Activated CD8-positive, alpha-beta T cell treated with anti-CD3 and anti-CD28 coated beads for 36 hours (primary cell): ENCODE measurements around the gene ASIP. TPM values are rescaled to one million over a fixed set of nuclear protein-coding genes. Genes with fewer than 3 reads are reported as not detected.
"Not testable (repeated sequence)": the region's sequence is repeated elsewhere in the genome, so short reads cannot be mapped to it uniquely, and the experiment has no call there.

Experiments
- ATAC-seq: fragments of 200-7000 bp; cut with Tn5 transposase; one replicate; pipeline ENCODE4 v1.10.0; 2021; ENCODE audit warnings: mild to moderate bottlenecking, moderate library complexity
- CTCF ChIA-PET: fragments of 350-600 bp; sonication (Branson Sonifier 250); formaldehyde crosslinking; loops from one replicate; lab custom pipeline; 2021; ENCODE audit warnings: antibody characterized with exemption; lab: Charles Lee
- POLR2A ChIA-PET: fragments of 350-600 bp; sonication (Branson Sonifier 250); formaldehyde crosslinking; loops from one replicate; lab custom pipeline; 2021; ENCODE audit warnings: antibody characterized with exemption; lab: Charles Lee
- DNase-seq: peaks from one replicate; pipeline ENCODE4 v3.0.0-alpha.2; 2020
- H3K27ac Mint-ChIP-seq: one replicate; pipeline ENCODE4 v1.8.0; 2021; ENCODE audit warnings: mild to moderate bottlenecking, mixed read lengths
- H3K27me3 Mint-ChIP-seq: one replicate; pipeline ENCODE4 v1.8.0; 2021; ENCODE audit warnings: mixed read lengths
- H3K36me3 Mint-ChIP-seq: one replicate; pipeline ENCODE4 v1.8.0; 2021; ENCODE audit warnings: low read depth, mixed read lengths
- H3K4me1 Mint-ChIP-seq: one replicate; pipeline ENCODE4 v1.8.0; 2021; ENCODE audit warnings: low read depth, mixed read lengths
- H3K4me3 Mint-ChIP-seq: one replicate; pipeline ENCODE4 v1.8.0; 2021; ENCODE audit warnings: mild to moderate bottlenecking, moderate library complexity, mixed read lengths
- H3K9me3 Mint-ChIP-seq: one replicate; pipeline ENCODE4 v1.8.0; 2021; ENCODE audit warnings: mixed read lengths
- intact Hi-C: fragments of 100-400 bp; cut with micrococcal nuclease; formaldehyde crosslinking; loops from one replicate; pipeline ENCODE4 v1.10.0; 2022
- total RNA-seq, 2 experiments: library from RNA; stranded (reverse); gene quantifications; one replicate each; pipeline ENCODE4 v1.2.3, GENCODE V29; 2021
- TF ChIP-seq, protein P1 (sequence below): fragments of 200-600 bp; IDR thresholded peaks from one replicate; pipeline ENCODE4 v1.8.0; 2022; ENCODE audit warnings: antibody characterized with exemption, mild to moderate bottlenecking

The ASIP gene
- total RNA-seq, 2 experiments from 2014 or later, result not detected

DNA sequence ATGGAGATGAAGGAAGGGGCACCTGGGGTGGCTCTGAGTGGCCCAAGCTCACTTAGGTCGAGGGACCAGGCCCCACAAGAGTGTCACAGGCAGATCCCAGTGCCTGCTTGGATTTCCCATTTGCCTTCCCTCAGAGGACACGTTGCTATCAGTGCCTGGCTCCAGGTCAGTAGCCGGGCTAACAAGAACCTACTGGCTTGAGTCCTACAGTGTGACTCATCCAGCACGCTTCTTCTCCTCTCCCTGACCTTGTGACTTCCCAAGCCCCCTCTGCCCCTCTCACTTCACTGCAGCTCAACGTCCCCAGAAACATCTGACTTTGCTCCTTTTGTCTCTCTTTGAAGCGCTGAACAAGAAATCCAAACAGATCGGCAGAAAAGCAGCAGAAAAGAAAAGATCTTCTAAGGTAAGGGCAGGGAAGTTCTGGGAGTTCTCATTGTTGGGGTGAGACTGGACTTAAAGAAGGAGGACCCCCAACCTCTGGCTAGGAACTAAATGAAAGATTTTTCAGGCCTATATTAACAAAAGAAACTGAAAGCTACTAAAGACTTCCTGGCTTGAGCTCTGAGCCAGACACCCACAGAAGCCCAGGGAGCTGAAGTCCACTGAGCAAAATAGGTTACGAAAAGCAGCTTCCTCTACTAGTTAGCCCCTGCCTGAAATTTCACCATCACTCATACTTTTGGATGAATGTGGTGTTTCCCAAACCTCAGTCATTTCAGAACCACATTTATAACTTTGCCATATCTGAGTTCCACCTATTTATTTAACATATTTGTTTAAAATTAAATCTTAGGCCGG lies 21.5 kb downstream of the ASIP start:
- no peak overlapping the region for H3K27ac Mint-ChIP-seq
- no peaks in the 10 kb centered on the region for H3K9me3 Mint-ChIP-seq
- TF ChIP-seq, protein P1, sequence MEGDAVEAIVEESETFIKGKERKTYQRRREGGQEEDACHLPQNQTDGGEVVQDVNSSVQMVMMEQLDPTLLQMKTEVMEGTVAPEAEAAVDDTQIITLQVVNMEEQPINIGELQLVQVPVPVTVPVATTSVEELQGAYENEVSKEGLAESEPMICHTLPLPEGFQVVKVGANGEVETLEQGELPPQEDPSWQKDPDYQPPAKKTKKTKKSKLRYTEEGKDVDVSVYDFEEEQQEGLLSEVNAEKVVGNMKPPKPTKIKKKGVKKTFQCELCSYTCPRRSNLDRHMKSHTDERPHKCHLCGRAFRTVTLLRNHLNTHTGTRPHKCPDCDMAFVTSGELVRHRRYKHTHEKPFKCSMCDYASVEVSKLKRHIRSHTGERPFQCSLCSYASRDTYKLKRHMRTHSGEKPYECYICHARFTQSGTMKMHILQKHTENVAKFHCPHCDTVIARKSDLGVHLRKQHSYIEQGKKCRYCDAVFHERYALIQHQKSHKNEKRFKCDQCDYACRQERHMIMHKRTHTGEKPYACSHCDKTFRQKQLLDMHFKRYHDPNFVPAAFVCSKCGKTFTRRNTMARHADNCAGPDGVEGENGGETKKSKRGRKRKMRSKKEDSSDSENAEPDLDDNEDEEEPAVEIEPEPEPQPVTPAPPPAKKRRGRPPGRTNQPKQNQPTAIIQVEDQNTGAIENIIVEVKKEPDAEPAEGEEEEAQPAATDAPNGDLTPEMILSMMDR, result no peak
- no peaks in the 10 kb centered on the region for H3K36me3 Mint-ChIP-seq
- ATAC-seq (no peak), DNase-seq (no peak)
- H3K4me3 Mint-ChIP-seq, result no peak overlapping the region
- ChIA-PET CTCF (interaction anchor here (0.9 kb wide), 2 partner anchors 72 kb away, joined by 3 to 4 read pairs; no protein-coding TSS in a partner anchor), POLR2A (interaction anchor here (0.6 kb wide), 1 partner anchor 29 kb away, joined by 3 read pairs; no protein-coding TSS in a partner anchor)
- no peaks in the 10 kb centered on the region for H3K4me1 Mint-ChIP-seq
- H3K27me3 Mint-ChIP-seq, result no peaks in the 10 kb centered on the region
- intact Hi-C loops, result no loop called here

DNA sequence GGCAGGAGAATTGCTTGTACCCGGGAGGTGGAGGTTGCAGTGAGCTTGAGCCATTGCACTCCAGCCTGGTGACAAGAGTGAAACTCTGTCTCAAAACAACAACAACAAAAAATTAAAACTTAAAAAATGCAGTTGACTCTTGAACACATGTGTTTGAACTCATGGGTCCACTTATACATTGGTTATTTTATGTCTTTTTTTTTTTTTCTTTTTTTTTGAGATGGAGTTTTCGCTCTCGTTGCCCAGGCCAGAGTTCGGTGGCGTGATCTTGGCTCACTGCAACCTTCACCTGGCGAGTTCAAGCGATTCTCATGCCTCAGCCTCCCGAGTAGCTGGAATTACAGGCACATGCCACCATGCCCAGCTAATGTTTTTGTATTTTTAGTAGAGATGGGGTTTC lies 22.2 kb downstream of the ASIP start:
- H3K9me3 Mint-ChIP-seq, DNase-seq, H3K36me3 Mint-ChIP-seq, intact Hi-C loops, ATAC-seq, H3K4me3 Mint-ChIP-seq, H3K27me3 Mint-ChIP-seq, H3K4me1 Mint-ChIP-seq, H3K27ac Mint-ChIP-seq: not testable (repeated sequence)
- POLR2A ChIA-PET, result interaction anchor here (0.6 kb wide), 3 partner anchors 28 to 142 kb away, joined by 3 read pairs; no protein-coding TSS in a partner anchor
- CTCF ChIA-PET, result interaction anchor here (0.9 kb wide), 1 partner anchor 73 kb away, joined by 4 read pairs; no protein-coding TSS in a partner anchor

DNA sequence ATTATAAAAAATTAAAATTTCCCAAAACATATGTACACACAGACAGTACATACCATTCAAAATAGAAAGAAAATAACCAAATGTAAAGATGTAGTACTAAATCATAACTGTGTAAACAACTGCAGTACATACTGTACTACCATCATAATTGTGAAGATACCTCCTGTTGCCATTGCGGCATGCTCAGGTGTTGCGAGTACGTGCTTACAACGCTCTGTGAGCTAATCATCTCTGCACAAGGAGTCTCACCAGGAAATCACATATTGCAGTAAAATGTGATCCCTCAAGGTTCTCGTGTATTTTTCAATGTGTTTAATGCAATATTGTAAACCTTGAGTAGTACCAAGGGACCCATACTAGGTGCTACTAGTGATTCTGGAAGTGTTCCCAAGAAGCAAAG lies 22.9 kb downstream of the ASIP start:
- DNase-seq (no peak), ATAC-seq (no peak)
- no peak overlapping the region for H3K4me3 Mint-ChIP-seq
- TF ChIP-seq, protein P1, result no peak
- H3K9me3 Mint-ChIP-seq, result no peaks in the 10 kb centered on the region
- peaks cover 5% of the 10 kb centered on the region for H3K36me3 Mint-ChIP-seq
- no peaks in the 10 kb centered on the region for H3K4me1 Mint-ChIP-seq
- intact Hi-C loops, result no loop called here
- ChIA-PET CTCF (no interaction called here), POLR2A (no interaction called here)
- no peak overlapping the region for H3K27ac Mint-ChIP-seq
- H3K27me3 Mint-ChIP-seq, result peaks cover 2% of the 10 kb centered on the region

DNA sequence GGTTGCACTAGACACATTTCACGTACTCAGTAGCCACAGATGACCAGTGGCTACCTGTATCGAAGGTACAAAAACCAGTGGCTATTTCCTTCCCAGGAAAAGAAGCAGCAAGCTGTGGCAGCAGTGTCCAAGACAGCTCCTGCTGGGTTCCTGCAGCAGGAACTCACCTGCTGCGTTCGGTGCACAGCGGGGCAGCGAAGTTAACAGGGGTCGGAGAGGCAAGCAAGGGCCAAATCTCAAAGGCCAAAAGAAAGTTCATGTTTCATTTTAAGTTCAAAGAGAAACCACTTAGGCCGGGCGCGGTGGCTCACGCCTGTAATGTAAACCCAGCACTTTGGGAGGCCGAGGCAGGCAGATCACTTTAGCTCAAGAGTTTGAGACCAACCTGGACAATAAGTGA lies 26.9 kb downstream of the ASIP start:
- H3K9me3 Mint-ChIP-seq, result no peaks in the 10 kb centered on the region
- peaks cover 2% of the 10 kb centered on the region for H3K4me1 Mint-ChIP-seq
- peaks cover 2% of the 10 kb centered on the region for H3K27me3 Mint-ChIP-seq
- ChIA-PET CTCF (interaction anchor here (0.9 kb wide), 1 partner anchor 21 kb away, joined by 3 read pairs; no protein-coding TSS in a partner anchor), POLR2A (interaction anchor here (1.3 kb wide), 2 partner anchors 11 to 26 kb away, joined by 3 read pairs; no protein-coding TSS in a partner anchor)
- TF ChIP-seq, protein P1, result no peak
- no peak overlapping the region for H3K4me3 Mint-ChIP-seq
- ATAC-seq (no peak), DNase-seq (no peak)
- intact Hi-C loops, result no loop called here
- peaks cover 20% of the 10 kb centered on the region for H3K36me3 Mint-ChIP-seq
- H3K27ac Mint-ChIP-seq, result no peak overlapping the region

DNA sequence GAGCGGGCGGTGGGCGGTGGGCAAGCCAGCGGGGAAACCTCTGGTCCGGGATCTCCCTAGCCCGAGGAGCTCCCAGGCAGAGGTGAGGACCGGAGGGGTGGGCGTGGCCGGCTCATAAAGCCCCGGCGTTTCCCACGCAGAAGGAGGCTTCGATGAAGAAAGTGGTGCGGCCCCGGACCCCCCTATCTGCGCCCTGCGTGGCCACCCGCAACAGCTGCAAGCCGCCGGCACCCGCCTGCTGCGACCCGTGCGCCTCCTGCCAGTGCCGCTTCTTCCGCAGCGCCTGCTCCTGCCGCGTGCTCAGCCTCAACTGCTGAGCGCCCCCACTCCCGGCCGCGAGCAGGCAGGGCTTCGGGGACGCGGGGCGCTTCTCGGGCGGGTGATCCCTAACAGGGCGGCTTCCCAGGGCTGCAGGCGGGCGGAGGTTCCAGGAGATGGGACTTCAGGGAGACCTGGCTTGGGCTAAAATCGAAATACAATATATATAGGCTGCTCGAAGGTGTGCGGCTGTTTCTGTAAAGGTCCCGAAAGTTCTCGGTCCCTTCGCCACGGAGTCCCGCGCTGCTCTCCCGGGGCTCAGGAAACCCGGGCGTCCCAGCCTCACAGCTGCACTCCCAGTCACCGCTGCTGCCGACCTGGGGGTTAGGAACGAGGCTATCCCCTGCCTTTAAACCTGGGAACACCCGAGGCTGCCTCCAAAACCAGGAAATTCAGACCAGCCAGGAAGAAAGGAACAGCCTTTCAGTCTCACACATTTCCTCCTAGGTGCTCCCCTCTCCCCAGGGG lies 27.8 kb downstream of the ASIP start:
- Mint-ChIP-seq H3K9me3 (no peaks in the 10 kb centered on the region), H3K4me3 (peak overlapping the region; percentile 10), H3K4me1 (peaks cover 2% of the 10 kb centered on the region), H3K36me3 (peaks cover 29% of the 10 kb centered on the region), H3K27me3 (peaks cover 2% of the 10 kb centered on the region), H3K27ac (no peak overlapping the region)
- DNase-seq, result peak; percentile 34
- TF ChIP-seq, protein P1, result no peak
- peak; percentile 72 for ATAC-seq
- intact Hi-C loops, result no loop called here
- ChIA-PET CTCF (interaction anchor here (0.9 kb wide), 1 partner anchor 22 kb away, joined by 3 read pairs; no protein-coding TSS in a partner anchor), POLR2A (interaction anchor here (1.3 kb wide), 2 partner anchors 12 to 27 kb away, joined by 3 read pairs; no protein-coding TSS in a partner anchor)
